NT2/D1 (cell line): ENCODE data around the gene IFI27L1.

Experiments used
- SUZ12 ChIP-seq: IDR thresholded peaks from 2 replicates; pipeline ENCODE4 v1.6.1; 2011; ENCODE audit not compliant: insufficient read length, insufficient read depth; ENCODE audit errors: extremely low read depth
- YY1 ChIP-seq: IDR thresholded peaks from 2 replicates; pipeline ENCODE4 v1.6.1; 2011; ENCODE audit not compliant: insufficient read length, insufficient read depth
- ZNF274 ChIP-seq: IDR thresholded peaks from 2 replicates; pipeline ENCODE4 v1.6.1; 2011; ENCODE audit warnings: mild to moderate bottlenecking, low read depth, low read length

- no peak for TF ChIP-seq YY1
- TF ChIP-seq ZNF274, result no peak
- no peak for TF ChIP-seq SUZ12
Observed at GRCh38 chr14:94111276-94112095, 30.4 kb downstream of the IFI27L1 start.
